WI38 (cell line): ENCODE data around the gene XYLT1.

Experiments used
- H3K4me3 ChIP-seq: 2 replicates; pipeline ENCODE4 v1.5.1; 2011; ENCODE audit warnings: low read depth, mild to moderate bottlenecking, control low read depth, low read length
- CTCF ChIP-seq: IDR thresholded peaks from 2 replicates; pipeline ENCODE4 v1.5.1; 2012; ENCODE audit warnings: low read depth, mild to moderate bottlenecking, control low read depth, low read length

Gene XYLT1

GRCh38 chr16:17061326-17061725 lies 409.4 kb downstream of the XYLT1 start:
- no peak overlapping the region for H3K4me3 ChIP-seq
- TF ChIP-seq CTCF, result no peak

- TF ChIP-seq CTCF, result no peak
- no peak overlapping the region for H3K4me3 ChIP-seq
These were observed 412.3 kb downstream of the XYLT1 start for GRCh38 chr16:17058471-17058870.

GRCh38 chr16:17056666-17057065 lies 414.1 kb downstream of the XYLT1 start:
- no peak for TF ChIP-seq CTCF
- H3K4me3 ChIP-seq, result no peak overlapping the region

GRCh38 chr16:17053536-17054160 lies 417.1 kb downstream of the XYLT1 start:
- H3K4me3 ChIP-seq, result no peak overlapping the region
- TF ChIP-seq CTCF, result no peak
